SU-DHL-6 (cell line): Measurements from ENCODE around the gene GC.

Experiments used
- H2AFZ ChIP-seq: fragments of 200-600 bp; sonication (generic); 2 replicates; pipeline ENCODE4 v1.6.1; 2014; ENCODE audit warnings: low read depth, mild to moderate bottlenecking, moderate library complexity, mixed read lengths, antibody characterized with exemption, low read length; ENCODE audit not compliant: severe bottlenecking
- H3F3A ChIP-seq: fragments of 200-600 bp; shearing (Covaris generic); 2 replicates; pipeline ENCODE4 v1.6.0; 2016; ENCODE audit warnings: antibody characterized with exemption, mild to moderate bottlenecking; ENCODE audit not compliant: insufficient read depth
- H3K27ac ChIP-seq: fragments of 200-600 bp; sonication (generic); 2 replicates; pipeline ENCODE4 v1.5.1; 2016; ENCODE audit warnings: low read depth, mild to moderate bottlenecking, low read length, moderate library complexity, mixed read lengths
- H3K27me3 ChIP-seq: fragments of 200-600 bp; sonication (generic), shearing (Covaris generic); 2 replicates; pipeline ENCODE4 v1.6.0; 2014; ENCODE audit warnings: mild to moderate bottlenecking, low read length
- H3K36me3 ChIP-seq: fragments of 200-600 bp; sonication (generic); 2 replicates; pipeline ENCODE4 v1.6.1; 2014; ENCODE audit warnings: mild to moderate bottlenecking, low read length, mixed read lengths
- H3K4me2 ChIP-seq: fragments of 300-600, 200-600 bp; shearing (Covaris generic), sonication (generic); 2 replicates; pipeline ENCODE4 v1.6.0; 2014; ENCODE audit warnings: low read length, low read depth, mild to moderate bottlenecking; ENCODE audit not compliant: poor library complexity, severe bottlenecking
- H3K4me3 ChIP-seq: fragments of 200-600 bp; sonication (generic); 2 replicates; pipeline ENCODE4 v1.5.1; 2014; ENCODE audit warnings: antibody characterized with exemption, low read length, mild to moderate bottlenecking, mixed read lengths; ENCODE audit not compliant: insufficient read depth, poor library complexity, severe bottlenecking
- H3K79me2 ChIP-seq: fragments of 200-600 bp; sonication (generic); 2 replicates; pipeline ENCODE4 v1.6.1; 2014; ENCODE audit warnings: mild to moderate bottlenecking, low read length, moderate library complexity; ENCODE audit not compliant: insufficient read depth
- H3K9ac ChIP-seq: fragments of 200-600 bp; sonication (generic); 2 replicates; pipeline ENCODE4 v1.7.0; 2014; ENCODE audit warnings: mild to moderate bottlenecking, low read length
- H3K9me2 ChIP-seq: fragments of 200-600 bp; sonication (generic); replicated peaks from 2 replicates; pipeline ENCODE4 v1.6.1; 2014; ENCODE audit warnings: low read length; ENCODE audit not compliant: insufficient read depth
- H3K9me3 ChIP-seq: fragments of 200-600 bp; sonication (generic); 2 replicates; pipeline ENCODE4 v1.6.1; 2014; ENCODE audit warnings: low read length, mixed read lengths; ENCODE audit not compliant: insufficient read depth
- H4K20me1 ChIP-seq: fragments of 200-600 bp; sonication (generic); 2 replicates; pipeline ENCODE4 v1.6.1; 2014; ENCODE audit warnings: low read depth, mild to moderate bottlenecking, antibody characterized with exemption, low read length, moderate library complexity, mixed read lengths
- CTCF ChIP-seq: fragments of 200-600 bp; sonication (generic); IDR thresholded peaks from one replicate; pipeline ENCODE4 v1.5.1; 2017; ENCODE audit warnings: antibody characterized with exemption, mild to moderate bottlenecking, low read length, moderate library complexity; ENCODE audit not compliant: insufficient read depth, poor library complexity, severe bottlenecking
- EZH2phosphoT487 ChIP-seq: fragments of 200-600 bp; sonication (generic), shearing (Covaris generic); conservative IDR thresholded peaks from 2 replicates; pipeline ENCODE4 v1.6.1; 2018; ENCODE audit warnings: mild to moderate bottlenecking, antibody characterized with exemption, low read length, moderate library complexity, mixed read lengths

Gene GC, protein sequence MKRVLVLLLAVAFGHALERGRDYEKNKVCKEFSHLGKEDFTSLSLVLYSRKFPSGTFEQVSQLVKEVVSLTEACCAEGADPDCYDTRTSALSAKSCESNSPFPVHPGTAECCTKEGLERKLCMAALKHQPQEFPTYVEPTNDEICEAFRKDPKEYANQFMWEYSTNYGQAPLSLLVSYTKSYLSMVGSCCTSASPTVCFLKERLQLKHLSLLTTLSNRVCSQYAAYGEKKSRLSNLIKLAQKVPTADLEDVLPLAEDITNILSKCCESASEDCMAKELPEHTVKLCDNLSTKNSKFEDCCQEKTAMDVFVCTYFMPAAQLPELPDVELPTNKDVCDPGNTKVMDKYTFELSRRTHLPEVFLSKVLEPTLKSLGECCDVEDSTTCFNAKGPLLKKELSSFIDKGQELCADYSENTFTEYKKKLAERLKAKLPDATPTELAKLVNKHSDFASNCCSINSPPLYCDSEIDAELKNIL

DNA sequence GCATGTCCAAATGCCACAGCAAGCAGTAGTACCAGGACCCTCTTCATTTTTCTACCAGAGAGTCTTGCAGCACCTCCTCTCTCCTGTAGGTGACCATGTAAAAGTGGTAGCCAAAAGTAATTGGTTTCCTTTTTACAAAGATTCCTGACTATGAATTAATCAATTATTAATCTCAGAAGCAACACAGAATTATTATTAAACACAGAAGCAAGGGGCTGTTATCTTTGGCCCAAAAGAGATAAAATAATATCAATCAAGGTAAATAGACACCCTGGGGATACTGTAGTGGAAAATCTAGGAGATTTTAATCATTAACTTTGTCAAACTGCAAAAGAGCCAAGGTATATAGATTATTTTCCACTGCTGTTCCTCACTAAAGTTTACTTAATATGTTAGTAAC, at the start of gene GC:
TSS of gene GC (minus strand) at position 108 of the 400 bp plus-strand sequence. CDS start at position 47, 61 bp downstream.
- TF ChIP-seq CTCF: no peak
- no peak for TF ChIP-seq EZH2phosphoT487
- H2AFZ ChIP-seq: no peak within 1 kb of the TSS
- H3K4me2 ChIP-seq: no peak within 1 kb of the TSS
- H3F3A ChIP-seq: no peaks in the 10 kb centered on the region
- no peaks in the 10 kb centered on the region for H3K79me2 ChIP-seq
- H3K36me3 ChIP-seq: no peaks in the 10 kb centered on the region
- no peaks in the 10 kb centered on the region for H3K9me2 ChIP-seq
- H4K20me1 ChIP-seq: no peaks in the 10 kb centered on the region
- H3K27me3 ChIP-seq: no peaks in the 10 kb centered on the region
- no peak within 1 kb of the TSS for H3K27ac ChIP-seq
- no peak within 1 kb of the TSS for H3K4me3 ChIP-seq
- no peak within 1 kb of the TSS for H3K9ac ChIP-seq
- no peaks in the 10 kb centered on the region for H3K9me3 ChIP-seq

GRCh38 chr4:71833232-71833900, 49.5 kb upstream of the GC start:
- no peaks in the 10 kb centered on the region for H4K20me1 ChIP-seq
- H3K36me3 ChIP-seq: no peaks in the 10 kb centered on the region
- no peak overlapping the region for H3K4me2 ChIP-seq
- H3K9me3 ChIP-seq: no peaks in the 10 kb centered on the region
- H3K79me2 ChIP-seq: no peaks in the 10 kb centered on the region
- H3K27ac ChIP-seq: no peak overlapping the region
- TF ChIP-seq CTCF (no peak), EZH2phosphoT487 (no peak)
- H3K27me3 ChIP-seq: no peaks in the 10 kb centered on the region
- H3K4me3 ChIP-seq: no peak overlapping the region
- H3K9me2 ChIP-seq: no peaks in the 10 kb centered on the region
- H3F3A ChIP-seq: no peaks in the 10 kb centered on the region
- no peak overlapping the region for H3K9ac ChIP-seq
- no peak overlapping the region for H2AFZ ChIP-seq

DNA sequence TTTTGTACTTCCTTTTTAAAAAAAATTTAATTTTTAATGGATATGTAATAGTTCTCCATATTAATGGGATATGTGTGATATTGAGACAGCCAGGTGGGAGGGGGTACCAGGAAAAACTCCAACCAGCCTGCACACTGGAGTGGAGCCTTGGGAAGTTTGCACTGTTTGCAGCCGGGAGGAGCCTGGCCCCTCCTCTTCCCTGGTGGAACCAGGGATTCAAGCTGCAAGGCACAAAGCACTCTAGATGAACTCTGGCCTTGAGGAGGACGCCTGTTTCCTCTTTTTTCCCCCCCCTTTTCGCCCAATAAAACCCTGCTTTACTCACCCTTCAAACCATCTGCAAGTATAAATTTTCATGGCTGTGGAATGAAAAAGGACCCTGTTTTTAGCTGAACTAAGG, 48.2 kb upstream of the GC start:
- TF ChIP-seq EZH2phosphoT487 (no peak), CTCF (no peak)
- Histone ChIP-seq H3K27me3 (no peaks in the 10 kb centered on the region), H3K79me2 (no peaks in the 10 kb centered on the region), H3K9me2 (no peaks in the 10 kb centered on the region), H3K4me3 (no peak overlapping the region), H3K27ac (no peak overlapping the region), H4K20me1 (no peaks in the 10 kb centered on the region), H3K4me2 (no peak overlapping the region), H3K36me3 (no peaks in the 10 kb centered on the region), H3K9ac (no peak overlapping the region), H3F3A (no peaks in the 10 kb centered on the region), H3K9me3 (no peaks in the 10 kb centered on the region), H2AFZ (no peak overlapping the region)
